ENCODE results near the gene CXCL8.

Gene CXCL8

GRCh38 chr4:73709451-73710033, 30.8 kb upstream of the CXCL8 start:
- TF ChIP-seq GATA3 (IDR thresholded peaks at IDR 0.05; ENCODE audit: low read depth, low read length), result no peak
- TF ChIP-seq GATA2 (IDR thresholded peaks at IDR 0.05; ENCODE audit: low read depth, low read length), result no peak

DNA sequence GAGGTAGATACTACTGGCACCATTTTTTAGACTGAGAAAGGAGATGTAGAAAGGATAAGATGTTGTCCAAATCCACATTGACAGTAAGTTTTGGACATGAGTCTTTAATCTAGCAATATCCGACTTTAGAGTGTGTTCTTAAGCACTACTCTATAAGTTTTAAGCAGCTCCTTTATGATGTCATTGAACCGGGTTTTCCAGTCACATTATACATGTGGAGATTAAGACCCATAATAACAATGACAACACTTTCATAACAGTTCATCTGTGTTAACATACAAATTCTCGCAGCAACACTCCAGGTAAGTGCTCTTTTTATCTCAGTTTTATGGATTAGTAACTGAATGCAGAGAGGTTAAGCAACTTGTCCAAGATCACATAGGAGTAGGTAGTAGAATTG, 30.3 kb upstream of the CXCL8 start:
- TF ChIP-seq GATA3 (IDR thresholded peaks at IDR 0.05; ENCODE audit: low read depth, low read length) (no peak), GATA2 (IDR thresholded peaks at IDR 0.05; ENCODE audit: low read depth, low read length) (no peak)

- TF ChIP-seq GATA2 (IDR thresholded peaks at IDR 0.05; ENCODE audit: low read depth, low read length) (no peak), GATA3 (IDR thresholded peaks at IDR 0.05; ENCODE audit: low read depth, low read length) (no peak)
Observed at GRCh38 chr4:73711989-73712388, 28.4 kb upstream of the CXCL8 start.

GRCh38 chr4:73713650-73714049, 26.7 kb upstream of the CXCL8 start:
- TF ChIP-seq GATA3 (IDR thresholded peaks at IDR 0.05; ENCODE audit: low read depth, low read length) (no peak), GATA2 (IDR thresholded peaks at IDR 0.05; ENCODE audit: low read depth, low read length) (no peak)

DNA sequence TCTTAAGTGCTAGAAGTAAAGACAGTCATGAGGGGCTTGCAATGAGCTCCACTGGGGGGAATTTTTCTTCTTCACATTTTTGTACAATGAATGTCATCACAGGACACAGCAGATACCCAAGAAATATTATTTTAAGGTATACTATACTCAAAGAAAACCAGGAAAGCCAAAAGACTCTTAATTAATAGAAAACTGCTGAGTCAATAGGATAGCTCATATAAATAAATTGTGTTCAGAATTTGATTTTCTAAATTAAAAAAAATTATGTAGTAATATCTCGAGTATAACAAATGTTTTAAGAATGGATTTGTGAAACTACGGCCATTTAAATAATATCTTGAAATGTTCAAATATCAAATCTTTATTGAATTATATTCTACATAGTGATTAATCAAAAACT, 25.7 kb upstream of the CXCL8 start:
- TF ChIP-seq GATA2 (IDR thresholded peaks at IDR 0.05; ENCODE audit: low read depth, low read length), result no peak
- TF ChIP-seq GATA3 (IDR thresholded peaks at IDR 0.05; ENCODE audit: low read depth, low read length), result no peak

GRCh38 chr4:73715659-73716058, 24.7 kb upstream of the CXCL8 start:
- TF ChIP-seq GATA3 (IDR thresholded peaks at IDR 0.05; ENCODE audit: low read depth, low read length) (no peak), GATA2 (IDR thresholded peaks at IDR 0.05; ENCODE audit: low read depth, low read length) (no peak)

DNA sequence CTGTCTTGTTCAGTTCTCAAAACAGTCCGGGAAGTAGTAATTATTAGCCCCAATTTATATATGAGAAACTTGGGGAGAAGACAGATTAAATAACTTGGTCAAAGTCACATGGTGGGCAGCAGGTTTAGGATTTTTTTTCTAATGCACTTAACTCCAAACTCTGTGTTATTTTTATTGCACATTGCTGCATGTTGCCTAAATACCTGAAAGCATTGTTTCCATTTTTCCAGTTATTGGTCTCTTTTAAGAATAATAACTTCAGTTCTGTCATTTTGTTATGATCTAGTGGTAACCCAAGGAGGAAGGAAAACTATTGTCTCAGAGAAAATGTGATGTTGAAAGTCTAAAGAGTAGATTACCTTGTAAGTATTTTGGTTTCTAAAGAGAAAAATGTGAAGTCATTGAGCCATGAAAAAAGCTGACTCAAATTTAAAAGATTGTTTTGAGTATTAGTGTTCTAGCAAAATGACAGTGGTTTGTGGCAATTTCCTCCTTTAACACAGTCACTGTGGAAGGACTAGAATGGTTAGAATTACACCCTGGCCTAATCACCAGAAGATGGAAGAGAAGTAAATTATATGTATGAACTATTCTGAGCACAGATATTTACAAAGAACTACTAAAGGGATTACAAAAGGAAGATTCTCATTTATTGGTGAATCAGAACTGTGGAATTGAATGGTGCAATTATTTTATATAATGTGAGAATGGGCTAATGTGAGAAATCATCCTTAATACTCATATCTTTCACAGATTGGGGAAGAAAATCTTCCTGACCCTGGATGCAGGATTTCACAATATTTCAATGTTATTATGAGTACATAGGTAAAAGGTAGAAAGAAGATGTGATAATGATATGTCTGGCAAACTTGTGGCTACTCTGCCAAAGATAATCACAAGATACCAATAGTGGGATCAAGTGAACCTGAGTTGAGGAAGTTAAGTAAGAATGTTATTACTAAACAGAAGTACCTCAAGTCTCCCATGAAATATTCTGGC, 21.7 kb upstream of the CXCL8 start:
- TF ChIP-seq GATA2 (IDR thresholded peaks at IDR 0.05; ENCODE audit: low read depth, low read length), result no peak
- TF ChIP-seq GATA3 (IDR thresholded peaks at IDR 0.05; ENCODE audit: low read depth, low read length), result no peak

GRCh38 chr4:73721435-73721834, 18.9 kb upstream of the CXCL8 start:
- no peak for TF ChIP-seq GATA3 (IDR thresholded peaks at IDR 0.05; ENCODE audit: low read depth, low read length)
- TF ChIP-seq GATA2 (IDR thresholded peaks at IDR 0.05; ENCODE audit: low read depth, low read length), result no peak

DNA sequence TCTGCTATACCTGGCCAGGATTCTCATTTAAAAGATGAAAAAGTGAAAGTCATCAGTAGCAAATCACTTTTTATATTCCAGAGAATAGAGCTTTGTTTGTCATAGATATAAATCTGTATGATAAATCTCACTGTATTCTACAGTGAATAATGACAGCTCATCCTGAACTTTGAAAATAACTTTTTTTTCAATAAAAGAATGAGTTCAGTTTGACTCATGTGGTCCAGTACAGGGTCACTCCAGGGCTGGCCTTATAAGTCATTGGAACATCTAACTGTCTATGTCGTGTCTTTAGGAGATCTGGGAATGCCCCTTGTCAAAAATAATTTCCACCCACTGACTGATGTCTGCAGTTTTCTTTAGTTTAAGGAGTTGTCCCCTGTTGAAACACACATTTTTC, 18.5 kb upstream of the CXCL8 start:
- TF ChIP-seq GATA2 (IDR thresholded peaks at IDR 0.05; ENCODE audit: low read depth, low read length) (no peak), GATA3 (IDR thresholded peaks at IDR 0.05; ENCODE audit: low read depth, low read length) (no peak)

DNA sequence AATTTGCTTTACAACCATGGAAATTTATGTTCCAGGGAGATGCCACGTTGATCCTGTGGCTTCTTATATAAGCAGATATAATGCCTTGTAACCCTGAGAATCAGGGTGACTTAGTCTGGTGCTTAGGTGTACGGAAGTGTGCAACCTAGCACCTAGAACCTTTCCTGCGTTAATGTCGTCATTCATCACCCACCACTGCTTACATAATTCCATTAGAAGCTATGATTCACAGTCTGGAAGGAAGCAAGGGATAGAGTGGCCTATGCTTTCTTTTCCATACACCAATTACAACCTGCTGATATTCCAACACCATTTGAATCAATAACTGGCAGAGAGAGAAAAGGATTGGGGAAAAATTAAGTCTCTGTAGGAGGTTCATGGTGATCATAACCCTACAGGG, 17.3 kb upstream of the CXCL8 start:
- no peak for TF ChIP-seq GATA3 (IDR thresholded peaks at IDR 0.05; ENCODE audit: low read depth, low read length)

GRCh38 chr4:73723928-73724327, 16.4 kb upstream of the CXCL8 start:
- TF ChIP-seq GATA3 (IDR thresholded peaks at IDR 0.05; ENCODE audit: low read depth, low read length) (no peak), GATA2 (IDR thresholded peaks at IDR 0.05; ENCODE audit: low read depth, low read length) (no peak)

DNA sequence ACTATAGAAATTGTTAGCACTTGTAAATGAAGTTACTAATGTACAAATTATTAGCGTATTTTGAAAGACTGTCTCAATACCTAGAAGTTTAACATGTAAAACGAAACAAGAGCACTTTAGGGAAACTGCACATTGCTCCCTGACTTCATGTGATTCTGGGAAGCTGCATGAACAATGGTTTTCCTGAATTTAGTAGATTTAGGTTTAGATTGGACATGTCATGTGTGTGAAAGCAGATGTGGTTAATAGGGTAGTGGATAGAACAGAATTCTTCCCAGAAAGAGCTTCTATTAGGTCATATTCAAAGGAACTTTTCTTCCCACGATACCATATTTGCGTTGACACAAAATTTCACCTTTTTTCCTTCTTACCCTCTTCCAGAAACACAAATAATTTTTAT, 14.9 kb upstream of the CXCL8 start:
- no peak for TF ChIP-seq GATA3 (IDR thresholded peaks at IDR 0.05; ENCODE audit: low read depth, low read length)

DNA sequence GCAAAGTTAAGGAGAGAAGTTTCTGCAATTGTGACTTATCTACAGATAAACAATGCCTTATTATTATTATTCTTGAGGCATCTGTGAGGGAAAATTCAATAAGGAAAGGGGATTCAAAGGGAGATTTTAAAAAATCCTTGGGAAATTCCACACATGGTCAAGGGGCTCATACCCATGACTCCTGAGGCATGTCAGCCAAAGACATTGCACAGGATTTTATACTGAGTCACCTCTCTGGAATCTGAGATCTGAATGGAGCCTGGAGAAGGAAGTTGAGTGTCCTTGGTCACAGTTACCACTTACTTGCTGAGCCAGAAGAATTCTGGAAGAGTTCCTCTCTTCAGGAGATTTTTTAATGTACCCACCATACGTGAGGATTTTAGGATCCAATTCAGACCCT, 14.4 kb upstream of the CXCL8 start:
- TF ChIP-seq GATA3 (IDR thresholded peaks at IDR 0.05; ENCODE audit: low read depth, low read length) (no peak), GATA2 (IDR thresholded peaks at IDR 0.05; ENCODE audit: low read depth, low read length) (no peak)

DNA sequence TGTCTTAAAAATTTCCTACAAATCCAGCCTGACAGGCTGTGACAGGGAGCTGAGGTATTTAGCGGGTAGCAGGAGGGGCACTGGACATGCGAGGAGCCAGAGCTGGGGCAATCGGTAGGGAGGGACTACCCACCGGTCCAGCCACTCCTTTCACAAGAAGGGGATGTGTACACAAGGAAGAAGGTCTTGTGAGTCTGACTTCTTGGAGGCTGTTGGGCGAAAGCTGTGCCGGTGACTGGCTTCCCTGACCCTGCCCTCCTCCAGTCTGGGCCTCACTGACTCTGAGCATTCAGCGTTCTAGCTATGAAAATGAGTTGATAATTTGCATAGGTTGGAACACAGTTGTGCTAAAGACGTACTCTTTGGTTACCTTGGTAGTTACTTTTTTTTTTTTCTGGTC, 12.7 kb upstream of the CXCL8 start:
- TF ChIP-seq GATA3 (IDR thresholded peaks at IDR 0.05; ENCODE audit: low read depth, low read length) (no peak), GATA2 (IDR thresholded peaks at IDR 0.05; ENCODE audit: low read depth, low read length) (no peak)

GRCh38 chr4:73728091-73728741, 12.2 kb upstream of the CXCL8 start:
- TF ChIP-seq GATA2 (IDR thresholded peaks at IDR 0.05; ENCODE audit: low read depth, low read length), result no peak
- no peak for TF ChIP-seq GATA3 (IDR thresholded peaks at IDR 0.05; ENCODE audit: low read depth, low read length)
